ACC112 (cell line): ENCODE data around the gene ADARB1.
A peak's percentile ranks its signal among the peaks of the same experiment; 100 is the strongest.

ENCODE experiments used
- H2AFZ ChIP-seq: fragments of 200-600 bp; sonication (generic); one replicate; pipeline ENCODE4 v1.6.0; 2017; ENCODE audit warnings: antibody characterized with exemption, low read length; ENCODE audit not compliant: unreplicated experiment
- H3K27ac ChIP-seq: fragments of 200-600 bp; sonication (generic); 2 replicates; pipeline ENCODE4 v1.5.1; 2014; ENCODE audit warnings: low read depth, mild to moderate bottlenecking, antibody characterized with exemption, low read length, moderate library complexity
- H3K27me3 ChIP-seq: fragments of 200-600 bp; sonication (generic); 2 replicates; pipeline ENCODE4 v1.6.1; 2014; ENCODE audit warnings: mild to moderate bottlenecking, antibody characterized with exemption, low read length, moderate library complexity, mixed read lengths; ENCODE audit not compliant: insufficient read depth
- H3K36me3 ChIP-seq: fragments of 200-600 bp; sonication (generic); 2 replicates; pipeline ENCODE4 v1.6.1; 2016; ENCODE audit warnings: mild to moderate bottlenecking, antibody characterized with exemption, low read length, moderate library complexity, mixed read lengths; ENCODE audit not compliant: insufficient read depth
- H3K4me1 ChIP-seq: fragments of 200-600 bp; sonication (generic); one replicate; pipeline ENCODE4 v1.6.1; 2016; ENCODE audit warnings: low read length, mixed read lengths; ENCODE audit not compliant: insufficient read depth, unreplicated experiment, control insufficient read depth
- H3K4me3 ChIP-seq: fragments of 200-600 bp; sonication (generic); 2 replicates; pipeline ENCODE4 v1.5.1; 2014; ENCODE audit warnings: mild to moderate bottlenecking, low read depth, low read length
- H3K79me2 ChIP-seq: fragments of 200-600 bp; sonication (generic); one replicate; pipeline ENCODE4 v1.6.0; 2016; ENCODE audit warnings: low read length; ENCODE audit not compliant: control insufficient read depth, unreplicated experiment, insufficient read depth

The ADARB1 gene

GRCh38 chr21:45040157-45040711 lies 34.1 kb upstream of the ADARB1 start:
- peaks cover 19% of the 10 kb centered on the region for H3K4me1 ChIP-seq
- H3K36me3 ChIP-seq, result no peaks in the 10 kb centered on the region
- H3K79me2 ChIP-seq, result no peaks in the 10 kb centered on the region
- H3K27ac ChIP-seq, result peak overlapping the region; percentile 67
- H2AFZ ChIP-seq, result no peak overlapping the region
- H3K4me3 ChIP-seq, result no peak overlapping the region
- H3K27me3 ChIP-seq, result 0 out of 2 replicates have a peak, but pooled peaks cover 9% of the 10 kb centered on the region

- H3K27me3 ChIP-seq, result 0 out of 2 replicates have a peak, but pooled peaks cover 10% of the 10 kb centered on the region
- peak overlapping the region; percentile 67 for H3K27ac ChIP-seq
- peak overlapping the region; percentile 50 for H3K4me3 ChIP-seq
- H3K4me1 ChIP-seq, result peaks cover 19% of the 10 kb centered on the region
- H3K79me2 ChIP-seq, result no peaks in the 10 kb centered on the region
- peak overlapping the region; percentile 58 for H2AFZ ChIP-seq
- H3K36me3 ChIP-seq, result no peaks in the 10 kb centered on the region
These were observed 33.6 kb upstream of the ADARB1 start for GRCh38 chr21:45040739-45041138.

DNA sequence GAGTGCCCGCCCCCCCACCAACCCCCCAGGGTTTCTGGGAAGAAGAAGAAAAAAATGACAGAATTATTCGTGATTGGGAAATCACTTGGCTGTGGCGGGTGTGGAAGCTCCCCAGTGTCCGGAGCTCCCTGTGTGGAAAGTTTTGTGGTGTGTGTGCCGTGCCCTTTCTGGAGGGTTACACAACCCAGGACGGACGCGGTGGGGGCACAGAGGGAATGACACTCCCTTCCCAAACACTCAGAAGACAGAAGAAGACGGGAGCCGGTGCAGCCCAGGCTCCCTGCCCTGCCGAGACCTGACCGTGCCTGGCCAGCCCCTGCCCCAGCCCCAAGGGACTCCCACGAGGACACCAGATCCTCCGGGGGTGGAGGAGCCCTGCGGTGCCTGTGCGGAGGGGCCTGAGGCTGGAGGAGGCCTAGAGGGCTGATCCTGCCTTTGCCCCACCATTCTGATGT lies 33.0 kb upstream of the ADARB1 start:
- 0 out of 2 replicates have a peak, but pooled peaks cover 10% of the 10 kb centered on the region for H3K27me3 ChIP-seq
- H3K36me3 ChIP-seq, result no peaks in the 10 kb centered on the region
- H3K79me2 ChIP-seq, result no peaks in the 10 kb centered on the region
- H3K4me1 ChIP-seq, result peaks cover 19% of the 10 kb centered on the region
- H2AFZ ChIP-seq, result peak overlapping the region; percentile 70
- H3K4me3 ChIP-seq, result peak overlapping the region; percentile 50
- peak overlapping the region; percentile 67 for H3K27ac ChIP-seq

GRCh38 chr21:45041984-45042663 lies 32.3 kb upstream of the ADARB1 start:
- Histone ChIP-seq H3K27ac (peak overlapping the region; percentile 67), H3K27me3 (peaks cover 10% of the 10 kb centered on the region; the same call in 1 of the 2 replicates), H3K4me1 (peaks cover 19% of the 10 kb centered on the region), H3K79me2 (no peaks in the 10 kb centered on the region), H3K36me3 (no peaks in the 10 kb centered on the region), H3K4me3 (0 out of 2 replicates have a peak overlapping the region, but pooled peaks have one; percentile 50), H2AFZ (no peak overlapping the region)

DNA sequence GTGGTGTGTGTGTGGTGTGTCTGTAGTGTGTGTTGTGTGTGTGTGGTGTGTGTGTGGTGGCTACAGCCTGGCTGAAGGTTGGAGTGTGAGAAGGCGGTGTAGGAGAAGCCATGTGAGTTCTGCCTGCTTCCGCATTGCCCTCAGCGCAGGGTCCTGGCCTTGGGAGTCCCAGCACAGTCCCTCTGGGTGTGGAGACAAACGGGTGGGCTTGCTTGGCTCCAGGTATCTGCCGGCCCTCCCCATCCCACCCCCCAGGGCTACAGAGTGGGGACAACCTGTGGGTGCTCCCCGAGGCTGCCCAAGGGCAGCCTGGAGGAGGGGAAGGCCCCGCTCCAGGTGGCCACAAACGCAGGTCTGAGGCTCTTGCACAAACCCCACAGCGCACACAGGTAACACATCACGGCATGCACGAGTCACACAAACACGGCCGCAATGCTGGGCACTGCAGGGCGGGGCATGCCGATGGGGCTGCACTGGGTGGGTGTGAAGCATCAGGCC lies 31.7 kb upstream of the ADARB1 start:
- Histone ChIP-seq H3K36me3 (no peaks in the 10 kb centered on the region), H3K4me1 (peaks cover 19% of the 10 kb centered on the region), H2AFZ (no peak overlapping the region), H3K79me2 (no peaks in the 10 kb centered on the region), H3K27ac (no peak overlapping the region), H3K27me3 (peaks cover 13% of the 10 kb centered on the region; the same call in 1 of the 2 replicates), H3K4me3 (no peak overlapping the region)

- no peak overlapping the region for H3K4me3 ChIP-seq
- H3K27me3 ChIP-seq, result peaks cover 13% of the 10 kb centered on the region; the same call in 1 of the 2 replicates
- peaks cover 19% of the 10 kb centered on the region for H3K4me1 ChIP-seq
These were observed 30.8 kb upstream of the ADARB1 start for GRCh38 chr21:45043541-45044020.

DNA sequence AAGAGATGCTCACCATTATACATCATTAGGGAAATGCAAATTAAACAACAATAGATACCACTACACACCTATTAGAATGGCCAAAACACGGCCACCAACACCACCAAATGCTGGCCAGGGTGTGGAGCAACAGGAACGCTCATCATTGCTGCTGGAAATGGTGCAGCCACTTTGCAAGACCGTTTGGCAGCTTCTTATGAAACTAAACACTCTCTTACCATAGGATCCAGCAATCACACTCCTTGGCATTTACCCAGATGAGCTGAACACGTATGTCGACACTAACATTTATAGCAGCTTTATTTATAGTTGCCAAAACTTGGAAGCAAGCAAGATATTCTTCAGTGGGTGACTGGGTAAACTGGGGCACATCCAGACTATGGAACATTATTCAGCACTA lies 28.9 kb upstream of the ADARB1 start:
- Histone ChIP-seq H3K27me3 (peaks cover 13% of the 10 kb centered on the region; the same call in 1 of the 2 replicates), H2AFZ (no peak overlapping the region), H3K4me3 (no peak overlapping the region), H3K79me2 (no peaks in the 10 kb centered on the region), H3K4me1 (peaks cover 22% of the 10 kb centered on the region), H3K36me3 (no peaks in the 10 kb centered on the region), H3K27ac (no peak overlapping the region)

More at GRCh38 chr21:45043541-45044020, 30.8 kb upstream of the ADARB1 start:
- no peak overlapping the region for H2AFZ ChIP-seq
- no peaks in the 10 kb centered on the region for H3K36me3 ChIP-seq
- no peaks in the 10 kb centered on the region for H3K79me2 ChIP-seq
- H3K27ac ChIP-seq, result no peak overlapping the region

DNA sequence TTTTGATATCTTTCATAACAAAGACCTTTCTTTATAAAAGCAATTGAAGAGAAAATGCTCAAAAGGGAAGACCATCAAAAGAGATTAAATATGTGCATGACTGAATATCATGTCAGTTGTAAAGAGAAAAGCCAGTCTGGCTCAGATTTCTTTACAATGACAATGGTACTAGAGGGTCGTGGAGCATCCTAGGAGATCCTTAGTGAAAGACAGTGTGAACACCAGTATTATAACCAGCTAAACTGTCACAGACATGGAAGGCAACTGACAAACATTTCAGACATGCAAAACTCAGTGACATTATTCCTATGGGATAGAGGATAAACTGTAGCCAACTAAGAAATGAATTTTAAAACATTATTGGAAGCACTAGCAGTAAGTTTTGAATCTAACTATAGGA lies 27.1 kb upstream of the ADARB1 start:
- no peak overlapping the region for H3K4me3 ChIP-seq
- H3K36me3 ChIP-seq, result no peaks in the 10 kb centered on the region
- no peaks in the 10 kb centered on the region for H3K79me2 ChIP-seq
- no peak overlapping the region for H2AFZ ChIP-seq
- H3K27ac ChIP-seq, result no peak overlapping the region
- peaks cover 13% of the 10 kb centered on the region; the same call in 1 of the 2 replicates for H3K27me3 ChIP-seq
- peaks cover 16% of the 10 kb centered on the region for H3K4me1 ChIP-seq

DNA sequence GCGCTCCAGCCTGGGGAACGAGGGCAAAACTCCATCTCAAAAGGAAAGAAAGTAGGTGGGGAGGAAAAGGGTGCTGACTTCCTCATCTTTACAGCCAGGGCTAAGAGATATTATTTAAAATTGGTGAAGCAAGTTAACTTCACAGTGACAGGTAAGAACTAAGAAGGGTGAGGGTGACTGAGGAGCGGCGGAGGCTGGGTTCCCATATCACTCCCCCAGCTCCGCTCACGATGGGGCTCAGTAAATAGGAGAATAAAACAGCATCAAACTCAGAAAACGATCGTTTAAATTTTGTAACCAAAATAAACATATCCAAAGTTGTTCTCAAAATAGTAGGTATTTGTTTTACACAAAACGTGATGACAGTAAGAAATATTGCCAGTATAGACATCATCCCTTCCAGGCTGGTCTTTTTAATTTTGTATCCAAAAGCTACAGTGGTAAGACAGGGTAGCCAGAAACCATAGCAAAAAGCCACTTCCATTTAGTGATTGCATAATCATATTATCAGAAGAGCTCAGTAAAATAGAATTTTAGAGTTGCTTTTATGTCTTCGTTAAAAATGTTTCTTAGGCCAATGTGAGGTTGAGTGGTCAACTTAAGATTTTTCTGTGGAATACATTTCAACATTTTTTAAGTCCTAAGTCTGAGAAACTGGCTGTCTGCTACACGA lies 26.2 kb upstream of the ADARB1 start:
- Histone ChIP-seq H3K36me3 (no peaks in the 10 kb centered on the region), H3K27me3 (peaks cover 13% of the 10 kb centered on the region; the same call in 1 of the 2 replicates), H2AFZ (no peak overlapping the region), H3K79me2 (no peaks in the 10 kb centered on the region), H3K4me3 (no peak overlapping the region), H3K4me1 (peaks cover 15% of the 10 kb centered on the region), H3K27ac (peak overlapping the region; percentile 10; the same call in 1 of the 2 replicates)

DNA sequence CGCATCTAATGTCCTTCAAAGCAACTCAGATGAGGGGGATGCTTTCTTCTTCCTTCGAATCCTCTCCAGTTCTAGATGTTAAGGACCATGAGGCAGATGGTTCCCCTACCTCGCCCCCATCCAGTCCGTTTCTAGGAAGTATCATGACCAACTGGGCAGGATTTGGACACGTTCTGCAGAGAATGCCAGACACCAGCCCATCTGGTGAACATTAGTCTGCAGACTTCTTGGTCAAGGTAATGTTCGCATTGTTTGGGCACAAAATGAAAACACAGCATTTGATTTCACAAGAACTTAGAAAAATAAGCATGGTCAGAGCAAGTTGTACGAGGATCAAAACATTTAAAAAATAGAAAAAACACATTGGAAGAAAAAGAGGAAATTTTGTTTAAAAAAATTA lies 25.4 kb upstream of the ADARB1 start:
- Histone ChIP-seq H3K79me2 (no peaks in the 10 kb centered on the region), H3K4me1 (peaks cover 15% of the 10 kb centered on the region), H2AFZ (no peak overlapping the region), H3K4me3 (no peak overlapping the region), H3K27me3 (peaks cover 10% of the 10 kb centered on the region; the same call in 1 of the 2 replicates), H3K36me3 (no peaks in the 10 kb centered on the region), H3K27ac (peak overlapping the region; percentile 10; the same call in 1 of the 2 replicates)
